ENCODE results near the gene SLC27A6.

- TF ChIP-seq CTCF (IDR thresholded peaks at IDR 0.05): no peak
- TF ChIP-seq EZH2 (IDR thresholded peaks at IDR 0.05; ENCODE audit: borderline replicate concordance, insufficient read depth, low read depth, low read length, poor library complexity, severe bottlenecking): no peak
These were observed 77.0 kb downstream of the SLC27A6 start for GRCh38 chr5:129042306-129042705.
